Stimulated activated CD4-positive, alpha-beta T cell treated with anti-CD3 and anti-CD28 coated beads, Interleukin-12 subunit alpha, Interleukin-12 subunit beta, amount 100 ng/mL, for 24 hours (primary cell): ENCODE measurements around the gene WSCD1.

Experiments
- DNase-seq, 2 experiments: peaks; one replicate each; pipeline ENCODE4 v3.0.0-alpha.2; 2020; ENCODE audit warnings: low read depth in 2 of 2

WSCD1 gene

DNA sequence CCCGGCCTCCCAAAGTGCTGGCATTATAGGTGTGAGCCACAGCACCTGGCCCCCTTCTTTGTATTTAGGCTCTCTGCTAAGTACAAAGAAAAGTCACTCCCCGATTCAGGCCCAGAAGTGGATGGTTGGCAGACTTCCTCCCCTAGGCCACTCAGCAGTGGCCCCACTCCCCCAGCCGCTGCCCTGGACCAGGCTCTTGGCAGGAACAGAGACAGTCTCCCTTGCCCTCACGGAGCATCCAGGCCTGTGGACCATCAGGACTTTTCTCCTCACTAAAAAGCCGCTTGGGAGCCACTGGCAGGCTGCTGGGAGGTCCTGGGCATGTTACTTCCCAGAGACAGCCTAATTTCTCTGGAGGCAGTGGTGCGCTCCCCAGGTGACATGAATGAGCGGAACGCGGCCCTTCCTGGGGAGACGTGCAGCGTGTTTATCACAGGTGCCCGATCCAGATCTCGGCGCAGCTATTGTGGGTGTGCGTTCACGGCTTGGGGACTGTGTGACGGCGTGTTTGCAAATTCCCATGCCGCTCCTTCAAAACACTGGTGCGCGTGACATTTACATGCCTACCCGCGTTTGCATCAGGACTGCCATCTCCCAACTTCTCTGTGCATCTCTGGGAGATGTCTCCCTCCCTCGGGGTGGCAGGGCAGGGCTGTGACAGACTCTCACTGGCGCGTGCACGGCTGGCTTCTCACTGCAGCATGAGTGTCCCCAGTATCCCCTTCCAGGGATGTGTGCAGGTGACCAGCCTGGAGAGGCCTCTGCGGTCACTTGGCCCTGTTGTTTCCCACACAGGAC lies 16.6 kb downstream of the WSCD1 start:
- no peak for DNase-seq

GRCh38 chr17:6088141-6088540 lies 18.0 kb downstream of the WSCD1 start:
- no peak for DNase-seq

GRCh38 chr17:6090253-6090652 lies 20.1 kb downstream of the WSCD1 start:
- no peak for DNase-seq

DNA sequence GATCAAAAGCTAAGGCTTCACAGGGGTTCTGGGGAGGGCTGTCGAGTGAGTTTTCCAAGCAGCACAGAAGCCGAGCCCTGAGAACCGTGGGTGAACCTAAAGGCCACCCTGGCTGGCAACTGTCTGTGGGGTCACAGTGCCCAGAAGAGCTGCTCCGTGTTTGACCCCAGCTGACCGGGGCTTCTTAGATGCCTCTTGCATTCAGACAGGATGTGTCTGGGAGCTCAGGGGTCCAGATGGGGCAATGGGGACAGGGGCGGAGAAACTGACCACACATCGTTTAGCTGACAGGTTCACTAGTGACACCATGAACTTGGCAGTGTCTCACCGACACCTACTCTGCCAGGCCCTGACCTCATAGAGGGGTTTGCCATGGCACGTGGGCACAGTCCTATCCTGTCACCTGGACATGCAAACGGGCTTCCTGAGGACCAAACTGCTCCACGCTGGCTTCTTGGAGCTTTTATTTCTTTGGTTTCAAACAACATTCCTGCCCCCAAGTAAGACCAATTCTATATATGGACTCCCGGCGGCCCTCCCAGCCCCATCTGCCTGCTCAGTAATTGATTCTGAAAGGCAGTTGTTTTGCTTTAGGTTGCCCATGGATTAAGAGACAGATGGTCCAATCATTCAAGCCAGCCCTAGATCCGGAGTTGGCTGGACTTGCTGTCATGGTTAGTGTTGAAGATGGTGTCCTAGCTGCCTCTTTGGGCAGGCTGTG lies 22.2 kb downstream of the WSCD1 start:
- no peak for DNase-seq

GRCh38 chr17:6092903-6093468 lies 22.8 kb downstream of the WSCD1 start:
- no peak for DNase-seq

- DNase-seq = no peak
Measured at GRCh38 chr17:6094453-6094852, 24.3 kb downstream of the WSCD1 start.

DNA sequence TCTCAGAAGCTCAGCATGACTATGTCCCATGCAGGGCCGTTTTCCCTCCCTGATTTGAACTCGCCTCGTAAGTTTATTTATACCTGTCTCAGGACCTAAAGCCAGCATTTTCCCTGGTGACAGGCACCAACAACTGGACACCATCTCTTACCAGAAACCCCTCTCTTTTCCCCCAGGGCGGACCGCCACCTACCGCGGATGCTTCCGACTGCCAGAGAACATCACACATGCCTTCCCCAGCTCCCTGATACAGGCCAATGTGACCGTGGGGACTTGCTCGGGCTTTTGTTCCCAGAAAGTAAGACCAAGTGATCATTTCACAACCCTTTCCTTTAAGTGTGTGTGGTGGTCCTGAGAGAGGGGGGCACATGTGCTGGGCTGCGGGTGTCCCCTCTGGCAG lies 24.7 kb downstream of the WSCD1 start:
- no peak for DNase-seq

- DNase-seq = no peak
Measured at GRCh38 chr17:6095501-6095900, 25.3 kb downstream of the WSCD1 start.

DNA sequence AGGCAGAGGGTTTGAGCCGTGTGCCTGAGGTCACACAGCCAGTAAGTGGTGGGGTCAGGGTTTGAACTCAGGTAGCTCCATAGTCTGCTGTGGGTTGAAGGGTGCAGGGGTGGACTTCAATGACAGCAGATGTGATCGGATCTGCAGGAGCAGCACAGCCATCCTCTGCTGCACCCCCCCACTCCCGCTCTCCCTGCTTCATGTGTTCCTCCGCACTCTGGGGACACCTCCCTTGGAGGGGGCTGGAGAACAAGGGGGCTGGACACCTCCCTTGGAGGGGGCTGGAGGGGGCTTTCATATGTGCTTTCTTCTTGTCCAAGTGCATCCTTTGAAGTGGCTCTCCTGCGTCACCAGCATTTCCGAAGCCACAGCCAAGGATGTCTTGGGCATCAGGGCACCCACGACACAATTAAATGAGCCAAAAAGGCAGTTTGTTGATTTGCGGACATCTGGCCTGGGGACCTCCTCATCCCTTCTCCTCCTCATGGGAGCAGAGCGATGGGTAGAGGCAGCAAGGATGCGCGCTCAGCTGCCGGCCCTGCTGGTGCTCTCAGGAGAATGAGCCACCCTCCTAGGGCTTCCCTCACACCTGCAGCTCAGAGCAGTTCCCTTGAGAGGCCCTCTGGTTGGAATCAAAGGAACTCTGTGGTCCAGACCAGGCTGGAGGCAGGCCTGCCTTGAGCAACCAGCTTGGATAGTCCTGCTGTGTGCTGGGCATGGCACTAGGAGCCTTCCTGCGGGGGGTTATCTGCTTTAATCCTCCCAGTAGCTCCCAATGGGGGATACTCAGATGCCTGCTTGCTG lies 26.2 kb downstream of the WSCD1 start:
- DNase-seq = no peak

DNA sequence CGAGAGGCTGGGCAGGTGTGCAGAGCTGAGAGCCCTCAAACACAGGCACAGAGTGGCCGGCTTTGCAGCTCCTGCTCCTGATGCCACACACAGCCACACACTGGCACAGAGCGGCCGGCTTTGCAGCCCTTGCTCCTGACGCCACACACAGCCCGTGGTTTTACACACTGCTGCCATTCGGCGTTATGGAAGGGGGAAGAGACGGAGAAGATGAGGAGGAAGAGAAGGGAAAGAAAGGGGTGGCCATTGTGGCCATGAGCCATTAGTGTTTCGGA lies 26.8 kb downstream of the WSCD1 start:
- DNase-seq = no peak

DNA sequence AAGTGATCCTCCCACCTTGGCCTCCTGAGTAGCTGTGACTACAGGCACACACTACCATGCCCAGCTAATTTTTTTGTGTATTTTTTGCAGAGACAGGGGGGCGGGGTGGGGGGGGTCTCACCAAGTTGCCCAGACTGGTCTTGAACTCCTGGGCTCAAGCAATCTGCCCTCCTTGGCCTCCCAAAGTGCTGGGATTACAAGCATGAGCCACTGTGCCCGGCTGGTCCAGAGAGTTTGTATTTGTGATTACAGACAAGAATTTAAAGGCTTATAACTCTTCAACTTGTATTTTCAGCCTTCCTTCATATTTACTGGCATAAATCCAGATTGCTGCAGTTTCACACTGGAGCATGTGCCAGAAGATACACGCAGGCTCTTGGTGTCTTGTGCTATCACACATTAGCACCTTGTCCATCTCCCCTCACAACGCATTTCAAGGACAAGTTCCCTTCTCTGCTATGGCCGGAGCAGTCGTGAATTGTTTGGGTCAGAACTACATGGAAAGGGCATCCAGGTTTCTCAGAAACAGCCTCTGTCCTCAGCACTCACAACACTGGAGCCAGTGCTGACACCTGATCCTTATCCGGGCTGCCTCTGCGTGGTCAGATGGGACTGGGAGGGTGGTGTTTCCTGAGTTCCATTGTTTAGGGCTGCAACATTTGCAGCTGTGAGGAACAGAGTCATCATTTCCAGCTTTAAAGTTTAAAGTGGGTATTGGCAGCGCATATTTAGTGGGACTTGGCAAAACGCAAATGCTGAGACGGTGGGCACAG lies 28.1 kb downstream of the WSCD1 start:
- no peak for DNase-seq

- no peak for DNase-seq
Measured at GRCh38 chr17:6098823-6099180, 28.6 kb downstream of the WSCD1 start.

- DNase-seq = no peak
Measured at GRCh38 chr17:6099492-6099891, 29.3 kb downstream of the WSCD1 start.

DNA sequence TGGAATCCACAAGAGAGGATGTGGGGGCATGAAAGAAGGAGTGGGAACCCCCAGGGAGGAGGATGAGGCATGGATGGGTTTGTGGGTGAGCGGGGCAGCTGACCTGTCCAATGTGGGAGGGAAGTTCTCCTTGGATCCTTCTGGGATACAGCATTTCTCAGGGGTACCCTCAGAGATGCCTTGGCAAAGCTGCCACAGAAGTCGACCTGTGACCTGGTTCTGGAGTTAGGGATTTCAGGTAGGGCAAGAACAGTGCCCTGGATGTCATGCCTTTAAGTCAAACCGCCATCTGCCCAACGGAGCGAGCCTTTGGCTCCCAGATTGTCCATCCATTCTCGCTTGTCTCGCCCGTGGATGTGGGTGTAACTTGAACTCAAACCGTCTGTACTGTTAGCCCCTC lies 30.0 kb downstream of the WSCD1 start:
- DNase-seq = no peak

GRCh38 chr17:6100891-6101500 lies 30.8 kb downstream of the WSCD1 start:
- no peak for DNase-seq

- DNase-seq = no peak
Measured at GRCh38 chr17:6101706-6102105, 31.5 kb downstream of the WSCD1 start.

DNA sequence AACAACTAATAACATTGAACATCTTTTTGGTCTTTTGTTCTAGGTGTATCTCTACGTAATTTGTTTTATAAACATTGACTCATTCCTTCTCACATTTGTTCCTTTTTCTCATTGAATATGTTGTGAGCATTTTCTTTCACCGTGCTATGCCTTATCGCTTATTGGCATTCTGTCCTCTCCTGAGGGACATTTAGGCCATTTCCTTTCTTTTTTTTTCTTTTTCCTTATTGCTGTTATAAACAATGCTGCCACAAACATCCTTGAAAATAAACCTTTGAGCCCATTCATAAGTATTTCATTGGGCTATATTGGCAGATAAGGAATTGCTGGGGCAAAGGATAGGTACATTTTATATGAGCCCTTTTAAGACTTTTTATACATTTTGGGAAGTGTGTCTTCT lies 32.4 kb downstream of the WSCD1 start:
- DNase-seq = no peak

DNA sequence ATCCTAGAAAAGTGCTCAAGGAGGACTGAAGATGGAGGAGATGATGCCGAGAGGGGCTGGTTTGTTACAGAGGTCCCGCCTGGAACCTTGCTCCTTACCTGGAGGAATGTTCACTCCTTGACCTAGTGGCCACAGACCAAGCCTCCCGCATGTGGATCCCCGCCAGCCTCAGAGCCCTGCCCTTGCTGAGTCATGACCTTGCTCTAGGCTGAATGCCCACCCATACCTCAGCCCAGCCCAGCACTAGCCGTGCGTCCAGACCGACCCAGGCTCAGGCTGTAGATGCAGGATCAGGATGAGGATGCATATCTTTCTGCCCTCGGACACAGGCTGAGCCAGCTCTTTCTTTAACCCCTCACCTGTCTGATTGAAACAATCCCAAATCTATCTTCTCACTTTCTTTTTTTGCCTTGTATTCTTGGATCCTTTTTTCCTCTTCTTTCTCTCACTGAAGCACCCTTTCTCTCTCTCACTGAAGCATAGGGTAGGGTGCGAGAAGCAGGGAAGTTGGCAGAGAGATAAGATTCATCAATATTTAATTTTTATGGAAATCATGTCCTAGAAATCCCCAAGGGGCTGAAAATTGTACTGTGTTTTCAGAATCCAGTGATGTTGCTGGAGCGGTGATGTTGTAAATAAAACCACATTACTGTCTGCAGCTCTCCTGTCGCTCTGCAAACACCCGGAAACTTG lies 34.9 kb downstream of the WSCD1 start:
- no peak for DNase-seq

DNA sequence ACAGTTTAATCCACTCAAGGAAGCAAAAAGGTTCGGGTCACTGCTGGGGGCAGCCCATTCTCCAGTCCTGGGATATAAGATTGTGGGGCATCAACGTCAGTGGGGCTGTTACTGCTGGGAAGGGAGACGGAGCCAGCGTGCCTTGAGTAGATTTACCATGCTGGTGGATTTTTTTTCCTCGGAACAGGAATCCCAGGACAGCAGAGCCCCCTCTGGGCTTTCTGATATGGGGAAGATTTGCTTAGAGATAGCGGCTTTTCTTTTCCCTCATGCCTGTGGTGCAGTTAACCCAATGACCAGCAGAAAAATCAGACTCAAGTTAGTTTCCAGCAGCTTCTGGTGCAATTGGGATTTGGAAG lies 35.4 kb downstream of the WSCD1 start:
- no peak for DNase-seq

DNA sequence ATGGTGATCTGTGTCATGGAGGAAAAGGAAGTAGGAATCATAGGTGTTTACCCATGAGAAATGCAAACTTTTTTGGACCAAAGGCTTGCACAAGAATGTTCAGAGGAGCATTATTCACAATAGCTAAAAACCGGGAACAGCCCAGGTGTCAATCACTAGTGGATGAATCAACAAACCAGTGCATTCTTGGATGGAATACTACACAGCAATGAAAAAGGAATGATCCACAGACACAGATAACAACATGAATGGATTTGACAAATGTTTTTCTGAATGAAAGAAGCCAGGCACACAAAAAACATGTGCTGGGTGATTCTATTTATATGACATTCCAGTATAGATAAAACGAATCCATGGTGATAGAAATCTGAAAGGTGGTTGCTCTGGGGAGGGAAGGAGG lies 36.0 kb downstream of the WSCD1 start:
- DNase-seq = no peak

- no peak for DNase-seq
Measured at GRCh38 chr17:6107791-6108190, 37.6 kb downstream of the WSCD1 start.
